NOMO-1 treated with dmso at 0.1 percent for 144 hours (cell line): ENCODE data around the gene WDSUB1.
A peak's percentile ranks its signal among the peaks of the same experiment; 100 is the strongest.

Experiments used
- DNase-seq: peaks from one replicate; lab custom pipeline; 2025; ENCODE audit not compliant: unreplicated experiment; lab: John Stamatoyannopoulos, UW

WDSUB1 gene

DNA sequence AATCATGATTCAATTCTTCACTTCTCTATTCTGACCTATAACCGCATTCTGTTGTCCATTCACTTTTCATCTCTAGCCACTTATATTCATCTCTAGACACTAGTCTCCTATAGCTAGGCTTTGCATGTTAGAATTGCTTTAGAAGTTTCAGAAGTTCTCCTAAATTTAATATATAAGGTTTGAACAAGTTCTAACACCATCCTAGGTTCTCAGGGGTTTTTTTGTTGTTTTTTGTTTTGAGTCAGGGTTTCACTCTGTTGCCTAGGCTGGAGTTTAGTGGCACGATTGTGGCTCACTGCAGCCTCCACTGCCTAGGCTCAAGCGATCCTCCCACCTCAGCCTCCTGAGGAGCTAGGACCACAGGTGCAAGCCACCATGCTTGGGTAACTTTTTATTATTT, 19.9 kb downstream of the WDSUB1 start:
- no peak for DNase-seq

DNA sequence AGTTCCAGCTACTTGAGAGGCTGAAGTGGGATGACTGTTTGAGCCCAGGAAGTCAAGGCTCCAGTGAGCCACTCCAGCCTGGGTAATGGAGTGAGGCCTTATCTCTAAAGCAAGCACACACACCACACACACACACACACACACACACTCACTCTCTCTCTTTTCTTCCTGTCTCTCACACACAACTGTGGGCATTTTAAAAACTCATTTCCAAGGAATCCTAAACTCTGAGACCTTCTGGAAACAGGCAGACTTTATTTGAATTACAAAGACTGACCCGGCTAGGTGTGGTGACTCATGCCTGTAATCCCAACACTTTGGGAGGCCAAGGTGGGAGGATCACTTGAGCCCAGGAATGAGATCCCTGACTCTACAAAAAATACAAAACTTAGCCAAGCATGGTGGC, 21.3 kb downstream of the WDSUB1 start:
- DNase-seq = no peak

DNA sequence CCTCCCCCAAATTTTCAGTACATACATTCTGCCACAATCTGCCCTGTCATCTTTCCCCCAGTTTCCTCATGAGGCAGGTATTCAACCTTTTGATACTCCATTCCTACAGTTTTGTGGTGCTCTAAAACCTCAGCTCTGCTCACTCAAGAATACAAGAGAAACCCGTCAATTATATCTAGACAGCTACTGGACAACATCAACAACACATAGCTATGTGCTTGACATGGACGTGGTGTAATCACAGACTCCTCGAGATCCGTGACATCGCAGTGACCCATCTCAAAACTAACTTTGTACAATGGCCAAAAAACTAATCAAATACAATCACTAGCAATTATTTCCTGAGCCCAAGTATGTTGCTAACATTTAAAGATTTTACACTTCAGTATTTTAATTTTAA, 23.6 kb downstream of the WDSUB1 start:
- DNase-seq = no peak

- no peak for DNase-seq
Measured at GRCh38 chr2:159262226-159262625, 24.3 kb downstream of the WDSUB1 start.

DNA sequence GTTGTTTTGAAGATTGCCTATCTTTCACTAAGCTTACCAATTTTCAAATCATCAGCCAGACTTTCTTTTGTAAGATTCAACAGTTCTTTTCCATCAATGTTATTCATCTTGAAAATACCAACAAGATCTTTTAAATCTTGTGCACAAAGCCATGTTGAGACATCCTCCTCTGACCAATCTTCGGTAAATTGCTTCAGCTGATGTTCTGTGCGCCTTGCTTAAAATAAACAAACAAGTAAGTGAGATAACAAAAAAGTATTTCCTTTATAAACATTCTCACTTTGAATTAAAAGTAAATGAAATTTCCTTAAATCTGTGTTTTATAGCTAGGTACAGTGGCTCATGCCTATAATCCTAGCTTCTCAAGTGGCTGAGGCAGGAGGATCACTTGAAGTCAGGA, 30.3 kb downstream of the WDSUB1 start:
- no peak for DNase-seq

DNA sequence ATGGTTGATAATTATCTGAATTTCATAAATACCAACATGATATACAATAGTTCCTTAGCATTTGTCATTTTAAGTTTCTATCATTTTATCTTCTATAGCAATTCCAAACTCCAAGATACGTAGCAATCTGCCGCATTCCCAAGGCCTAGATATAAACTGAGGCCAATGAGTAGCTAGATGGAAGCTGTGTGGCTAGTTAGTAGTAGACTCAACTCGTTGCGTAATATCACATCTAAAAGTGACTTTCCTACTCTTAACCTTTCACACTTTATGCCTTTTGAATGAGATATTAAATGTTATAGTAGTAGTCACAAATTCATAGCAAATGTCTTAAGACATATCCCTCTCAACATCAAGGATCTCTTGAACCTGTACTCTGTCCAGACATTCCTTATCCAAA, 33.6 kb downstream of the WDSUB1 start:
- no peak for DNase-seq

- no peak for DNase-seq
Measured at GRCh38 chr2:159251296-159252173, 35.0 kb downstream of the WDSUB1 start.

DNA sequence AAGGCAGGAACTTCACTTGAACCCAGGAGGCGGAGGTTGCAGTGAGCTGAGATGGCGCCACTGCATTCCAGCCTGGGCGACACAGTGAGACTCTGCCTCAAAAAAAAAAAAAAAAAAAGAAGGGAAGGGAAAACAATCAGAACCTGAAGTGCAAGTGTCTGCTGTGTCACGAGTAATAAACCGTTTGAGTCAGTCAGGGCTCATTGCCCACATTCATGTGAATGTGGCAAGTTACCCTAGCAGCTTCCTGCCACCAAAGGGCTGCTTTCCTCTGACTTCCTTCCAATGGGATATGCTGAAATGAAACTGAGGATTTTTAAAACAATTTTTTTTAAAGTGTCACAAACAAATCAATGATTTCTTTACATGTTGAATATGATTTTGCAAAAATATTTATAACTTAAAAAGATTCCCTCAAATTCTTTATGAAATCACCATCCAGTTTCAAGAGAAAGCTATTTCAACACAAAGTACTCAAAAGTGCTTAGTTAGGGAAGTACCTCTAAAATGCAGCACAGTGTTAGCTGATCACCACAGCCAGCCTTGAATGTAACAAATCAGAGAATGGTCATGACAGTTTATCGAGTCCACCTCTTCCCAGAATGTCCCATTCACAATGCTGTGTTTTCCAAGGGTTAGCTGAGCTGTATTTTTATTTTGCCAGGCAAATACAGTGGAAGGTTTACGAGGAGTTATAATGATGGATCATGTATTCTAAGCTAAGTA, 36.4 kb downstream of the WDSUB1 start:
- peak; percentile 61 for DNase-seq

- no peak for DNase-seq
Measured at GRCh38 chr2:159246325-159246988, 40.0 kb downstream of the WDSUB1 start.

- no peak for DNase-seq
Measured at GRCh38 chr2:159243529-159243928, 43.0 kb downstream of the WDSUB1 start.

DNA sequence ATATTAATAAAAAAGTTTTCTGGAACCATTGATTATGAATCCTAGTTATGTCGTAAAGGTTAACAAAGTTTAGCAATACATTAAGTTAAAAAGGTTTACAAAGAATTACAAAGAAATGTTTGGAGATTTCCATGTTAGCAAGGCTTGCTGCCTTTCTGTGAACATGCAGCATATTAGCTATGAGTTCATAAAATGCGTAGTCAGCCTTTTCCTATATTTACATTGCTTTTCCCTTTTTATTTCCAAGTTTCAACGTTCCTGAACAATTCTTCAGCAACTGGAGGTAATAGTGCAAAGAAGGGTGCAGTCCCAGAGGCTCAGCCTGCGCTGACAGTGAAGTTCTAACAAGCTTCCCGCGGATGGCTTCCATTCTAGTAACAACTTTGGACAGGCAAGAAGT, 51.6 kb downstream of the WDSUB1 start:
- no peak for DNase-seq

DNA sequence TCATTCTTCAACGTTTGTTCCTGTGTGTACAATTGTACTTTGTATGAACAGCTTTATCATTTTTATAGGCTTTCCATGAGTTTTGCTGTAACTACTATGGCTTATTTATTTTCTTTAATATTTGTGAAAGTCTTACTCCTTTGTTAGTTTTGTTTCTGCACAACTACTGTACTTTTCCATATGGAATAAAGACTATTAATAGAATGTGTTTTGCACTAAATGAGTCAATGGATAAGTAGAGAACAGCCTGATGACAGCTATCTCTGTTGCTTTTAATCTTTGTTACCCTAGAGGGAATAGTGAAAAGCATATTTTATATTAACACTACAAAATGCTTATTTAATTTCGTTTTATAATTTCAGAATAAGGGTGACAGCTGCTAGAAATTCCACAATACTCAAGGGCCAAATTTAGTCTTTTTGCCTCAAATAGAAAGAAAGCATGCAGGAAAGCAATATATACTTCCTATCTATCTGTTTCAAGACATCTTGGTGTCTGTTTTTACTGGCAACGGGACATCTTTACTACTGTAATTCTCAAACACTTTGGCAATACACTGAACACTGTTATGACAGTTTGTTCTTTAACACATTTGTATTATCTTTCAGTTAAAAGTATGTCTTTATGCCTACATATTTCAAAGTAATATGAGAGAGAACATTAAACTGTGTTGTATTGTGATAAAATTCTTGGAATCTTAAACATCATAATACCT, 53.9 kb downstream of the WDSUB1 start:
- no peak for DNase-seq

- DNase-seq = no peak
Measured at GRCh38 chr2:159230145-159230877, 56.2 kb downstream of the WDSUB1 start.

DNA sequence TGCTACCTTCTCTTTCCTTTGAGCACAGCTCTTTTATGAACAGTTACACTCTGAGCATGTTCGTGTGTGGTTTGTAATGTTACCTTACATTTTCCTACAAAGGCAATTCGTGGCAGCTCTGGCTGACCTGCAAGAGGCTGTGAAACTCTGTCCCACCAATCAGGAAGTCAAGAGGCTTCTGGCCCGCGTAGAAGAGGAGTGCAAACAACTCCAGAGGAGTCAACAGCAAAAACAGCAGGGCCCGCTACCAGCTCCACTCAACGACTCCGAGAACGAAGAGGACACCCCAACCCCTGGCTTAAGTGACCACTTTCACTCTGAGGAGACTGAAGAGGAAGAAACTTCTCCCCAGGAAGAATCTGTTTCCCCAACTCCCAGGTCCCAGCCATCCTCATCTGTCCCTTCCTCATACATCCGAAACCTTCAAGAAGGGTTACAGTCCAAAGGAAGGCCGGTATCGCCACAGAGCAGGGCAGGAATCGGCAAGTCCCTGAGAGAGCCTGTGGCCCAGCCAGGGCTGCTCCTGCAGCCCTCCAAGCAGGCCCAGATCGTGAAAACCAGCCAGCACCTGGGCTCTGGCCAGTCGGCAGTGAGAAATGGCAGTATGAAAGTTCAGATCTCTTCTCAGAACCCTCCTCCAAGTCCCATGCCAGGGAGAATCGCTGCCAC, 56.9 kb downstream of the WDSUB1 start:
- DNase-seq = no peak

GRCh38 chr2:159228081-159228581, 58.4 kb downstream of the WDSUB1 start:
- DNase-seq = no peak

DNA sequence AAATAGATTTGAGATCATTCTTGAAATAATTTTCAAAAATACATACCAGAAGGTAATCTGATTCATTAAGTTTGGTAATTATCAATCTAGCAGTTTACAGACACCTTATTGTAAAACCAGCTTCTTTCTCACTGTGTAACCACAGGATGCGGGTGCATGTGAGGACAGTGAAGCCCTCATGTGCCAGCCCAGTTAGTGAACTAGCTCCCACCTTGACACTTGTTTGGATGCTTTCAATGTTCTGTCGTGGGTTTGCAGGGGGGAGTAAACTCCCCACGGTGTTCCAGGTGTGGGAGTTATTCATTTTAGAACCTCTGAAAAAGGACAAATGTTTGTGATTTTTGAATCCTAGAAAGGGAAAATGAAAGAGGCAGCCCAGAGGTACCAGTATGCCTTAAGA, 59.0 kb downstream of the WDSUB1 start:
- no peak for DNase-seq

- DNase-seq = no peak
Measured at GRCh38 chr2:159226608-159227385, 59.7 kb downstream of the WDSUB1 start.

- peak; percentile 26 for DNase-seq
Measured at GRCh38 chr2:159226059-159226461, 60.4 kb downstream of the WDSUB1 start.
